Fibroblast of villous mesenchyme (primary cell): Measurements from ENCODE around the gene TMEM62. TPM values are rescaled to one million over a fixed set of nuclear protein-coding genes. Genes with fewer than 3 reads are reported as not detected.

Source experiments
- DNase-seq: peaks from one replicate; pipeline ENCODE4 v3.0.0-alpha.2; 2010; ENCODE audit warnings: low read depth
- H3K4me3 ChIP-seq: 2 replicates; pipeline ENCODE4 v1.5.1; 2011; ENCODE audit warnings: low read depth, mild to moderate bottlenecking, low read length
- total RNA-seq: library from RNA; depleted of rRNA; stranded (reverse); fragments of >200 nt; gene quantifications from 2 replicates; pipeline ENCODE4 v1.2.3, GENCODE V29; 2012
- TF ChIP-seq, protein P1 (sequence below): IDR thresholded peaks from 2 replicates; pipeline ENCODE4 v1.5.1; 2012; ENCODE audit warnings: low read depth, mild to moderate bottlenecking, low read length; ENCODE audit not compliant: insufficient read depth

The TMEM62 gene
- total RNA-seq, 1 donor, result 16.8 TPM

GRCh38 chr15:43095708-43096347, 37.6 kb upstream of the TMEM62 start:
- peak; percentile 75 for DNase-seq
- no peak overlapping the region for H3K4me3 ChIP-seq
- TF ChIP-seq, protein P1, sequence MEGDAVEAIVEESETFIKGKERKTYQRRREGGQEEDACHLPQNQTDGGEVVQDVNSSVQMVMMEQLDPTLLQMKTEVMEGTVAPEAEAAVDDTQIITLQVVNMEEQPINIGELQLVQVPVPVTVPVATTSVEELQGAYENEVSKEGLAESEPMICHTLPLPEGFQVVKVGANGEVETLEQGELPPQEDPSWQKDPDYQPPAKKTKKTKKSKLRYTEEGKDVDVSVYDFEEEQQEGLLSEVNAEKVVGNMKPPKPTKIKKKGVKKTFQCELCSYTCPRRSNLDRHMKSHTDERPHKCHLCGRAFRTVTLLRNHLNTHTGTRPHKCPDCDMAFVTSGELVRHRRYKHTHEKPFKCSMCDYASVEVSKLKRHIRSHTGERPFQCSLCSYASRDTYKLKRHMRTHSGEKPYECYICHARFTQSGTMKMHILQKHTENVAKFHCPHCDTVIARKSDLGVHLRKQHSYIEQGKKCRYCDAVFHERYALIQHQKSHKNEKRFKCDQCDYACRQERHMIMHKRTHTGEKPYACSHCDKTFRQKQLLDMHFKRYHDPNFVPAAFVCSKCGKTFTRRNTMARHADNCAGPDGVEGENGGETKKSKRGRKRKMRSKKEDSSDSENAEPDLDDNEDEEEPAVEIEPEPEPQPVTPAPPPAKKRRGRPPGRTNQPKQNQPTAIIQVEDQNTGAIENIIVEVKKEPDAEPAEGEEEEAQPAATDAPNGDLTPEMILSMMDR, result no peak

GRCh38 chr15:43096411-43096810, 37.0 kb upstream of the TMEM62 start:
- no peak overlapping the region for H3K4me3 ChIP-seq
- DNase-seq, result peak; percentile 36
- TF ChIP-seq, protein P1, result no peak

- no peak for DNase-seq
- TF ChIP-seq, protein P1, result no peak
These were observed 34.1 kb upstream of the TMEM62 start for GRCh38 chr15:43099105-43099845.

GRCh38 chr15:43100971-43101370, 32.4 kb upstream of the TMEM62 start:
- no peak overlapping the region for H3K4me3 ChIP-seq
- TF ChIP-seq, protein P1, result no peak
- no peak for DNase-seq

More at GRCh38 chr15:43099105-43099845, 34.1 kb upstream of the TMEM62 start:
- no peak overlapping the region for H3K4me3 ChIP-seq

- no peak for DNase-seq
- TF ChIP-seq, protein P1, result no peak
- no peak overlapping the region for H3K4me3 ChIP-seq
These were observed 31.2 kb upstream of the TMEM62 start for GRCh38 chr15:43102187-43102586.

GRCh38 chr15:43103907-43104306, 29.5 kb upstream of the TMEM62 start:
- H3K4me3 ChIP-seq, result no peak overlapping the region
- no peak for DNase-seq
- TF ChIP-seq, protein P1, result no peak
